Measurements from ENCODE around the gene LPAR3.

Gene LPAR3

DNA sequence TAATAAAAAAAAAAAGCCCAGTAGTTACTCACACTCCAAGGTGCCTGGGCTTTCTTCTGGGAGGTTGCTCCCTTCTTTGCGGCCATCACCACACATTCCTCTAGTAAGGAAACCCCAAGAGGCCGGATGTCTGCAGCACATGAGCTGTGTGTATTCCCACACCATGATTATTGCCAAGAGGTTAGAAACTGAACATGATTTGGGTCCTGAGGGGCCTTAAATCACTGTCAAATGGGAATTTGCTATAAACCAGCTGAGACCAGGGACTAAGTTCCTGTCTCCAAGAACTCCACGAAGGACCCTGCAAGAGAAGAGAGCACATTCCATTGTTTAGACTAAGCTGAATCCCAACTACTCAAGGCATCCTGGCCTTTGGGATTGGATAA, 117.5 kb downstream of the LPAR3 start:
- no peak for DNase-seq (ENCODE audit: low read depth in 3 of 3)

GRCh38 chr1:84774669-84775534, 118.1 kb downstream of the LPAR3 start:
- DNase-seq (ENCODE audit: low read depth in 3 of 3), result no peak

DNA sequence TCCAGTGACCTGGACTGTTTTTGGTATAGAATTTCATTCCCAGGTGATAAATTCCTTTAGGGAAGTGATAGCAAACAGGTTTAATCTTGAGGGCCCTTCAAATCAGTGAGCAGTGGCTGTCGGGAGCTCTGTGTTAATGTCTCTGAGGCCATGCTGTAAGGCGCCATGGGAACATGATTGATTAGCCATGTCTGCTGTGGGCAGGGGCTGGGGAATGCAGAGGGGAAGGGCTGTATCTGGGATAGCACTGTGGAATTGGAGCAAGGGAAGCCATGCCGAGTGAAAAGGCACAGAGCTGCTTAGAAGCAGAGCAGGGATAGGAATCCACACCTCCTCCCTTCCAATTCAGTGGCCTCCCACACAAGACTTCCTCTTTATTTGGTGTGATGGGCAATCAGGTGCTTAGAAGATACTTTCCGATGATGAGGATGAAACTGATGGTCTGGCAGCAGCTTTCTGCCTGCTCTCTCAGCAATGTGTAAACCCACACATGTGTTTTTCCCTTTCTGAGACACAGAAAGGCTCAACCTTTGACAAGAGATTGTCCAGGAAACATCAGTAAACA, 119.0 kb downstream of the LPAR3 start:
- no peak for DNase-seq (ENCODE audit: low read depth in 3 of 3)

DNA sequence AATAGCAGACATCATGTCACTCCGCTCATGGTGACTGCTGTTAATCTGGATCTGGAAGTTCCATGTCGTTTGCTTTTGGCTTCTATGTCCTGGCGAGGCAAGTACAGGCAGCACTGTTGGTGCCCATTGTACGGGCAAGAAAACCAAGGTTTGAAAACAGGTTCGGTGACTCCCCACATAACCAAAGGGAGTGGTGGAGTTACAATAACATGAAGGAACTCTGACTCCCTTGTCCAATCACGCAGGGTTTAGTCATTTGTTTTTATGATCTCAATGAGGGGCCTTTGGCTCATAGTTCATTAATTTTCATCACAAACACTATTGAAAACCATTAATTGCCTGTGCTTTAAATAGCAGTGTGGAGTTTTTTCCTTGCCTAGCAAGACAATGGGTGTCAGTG, 119.8 kb downstream of the LPAR3 start:
- DNase-seq (ENCODE audit: low read depth in 3 of 3), result no peak

- DNase-seq (ENCODE audit: low read depth in 3 of 3), result peak; percentile 34 to 47 (median 45)
These were observed 120.5 kb downstream of the LPAR3 start for GRCh38 chr1:84772428-84772943.

GRCh38 chr1:84771895-84772294, 121.1 kb downstream of the LPAR3 start:
- DNase-seq (ENCODE audit: low read depth in 3 of 3), result no peak

DNA sequence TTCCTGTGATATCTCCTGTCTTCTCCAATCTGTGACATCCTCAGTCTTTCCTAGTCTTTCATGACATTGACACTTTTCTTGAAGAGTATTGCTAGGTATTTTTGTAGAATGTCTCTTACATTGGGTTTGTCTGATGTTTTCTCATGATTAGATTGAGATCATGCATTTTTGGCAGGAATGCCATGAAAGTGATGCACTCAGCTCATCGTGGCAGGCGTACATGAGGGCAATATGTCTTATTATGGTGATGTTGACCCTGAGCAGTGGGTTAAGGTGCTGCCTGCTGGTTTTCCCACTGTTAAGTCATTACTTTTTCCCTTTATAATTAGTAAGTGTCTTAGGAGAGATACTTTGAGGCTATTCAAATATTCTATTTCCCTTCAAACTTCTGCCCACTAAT, 122.5 kb downstream of the LPAR3 start:
- DNase-seq (ENCODE audit: low read depth in 3 of 3), result no peak

- DNase-seq (ENCODE audit: low read depth in 3 of 3), result no peak
These were observed 123.4 kb downstream of the LPAR3 start for GRCh38 chr1:84769636-84770035.

DNA sequence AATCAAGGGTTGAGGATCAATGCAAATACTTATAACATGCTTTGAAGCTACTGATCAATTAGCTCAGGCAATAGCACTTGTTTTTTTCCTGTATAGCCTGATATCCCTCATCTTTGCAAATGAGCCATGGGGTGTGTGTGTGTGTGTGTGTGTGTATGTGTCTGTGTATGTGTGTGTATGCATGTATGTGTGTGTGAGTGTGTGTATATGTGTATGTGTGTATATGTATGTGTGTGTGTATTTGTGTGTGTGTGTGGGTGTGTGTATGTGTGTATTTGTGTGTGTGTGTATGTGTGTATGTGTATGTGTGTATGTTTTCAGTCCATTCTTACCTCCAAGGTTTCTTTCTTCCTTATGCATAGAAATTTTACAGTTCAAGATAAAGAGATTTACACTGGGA, 124.4 kb downstream of the LPAR3 start:
- no peak for DNase-seq (ENCODE audit: low read depth in 3 of 3)

GRCh38 chr1:84763912-84764680, 128.9 kb downstream of the LPAR3 start:
- no peak for DNase-seq (ENCODE audit: low read depth in 3 of 3)

DNA sequence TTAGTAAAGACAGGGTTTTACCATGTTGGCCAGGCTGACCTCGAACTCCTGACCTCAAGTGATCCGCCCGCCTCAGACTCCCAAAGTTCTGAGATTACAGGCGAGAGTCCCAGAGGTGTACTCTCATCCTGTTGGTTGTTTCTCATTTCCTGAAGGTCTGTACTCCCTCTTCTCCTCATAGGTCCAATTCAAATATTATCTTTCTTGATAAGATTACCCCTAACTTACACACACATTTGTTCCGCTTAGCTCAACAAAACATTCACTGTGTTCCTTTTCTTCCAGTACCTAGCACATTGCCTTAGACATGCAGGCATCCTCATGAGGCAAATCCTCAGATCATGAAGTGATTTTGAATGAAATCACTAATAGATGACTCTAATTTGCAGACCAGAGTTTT, 130.3 kb downstream of the LPAR3 start:
- DNase-seq (ENCODE audit: low read depth in 3 of 3), result no peak

Measured in stimulated activated CD4-positive, alpha-beta T cell treated with anti-CD3 and anti-CD28 coated beads, TNF-alpha, amount 100 ng/mL, for 24 hours (primary cell).